ENCODE data around the gene TCP10L. TPM values are rescaled to one million over a fixed set of nuclear protein-coding genes. Genes with fewer than 3 reads are reported as not detected.

The TCP10L gene
- total and polyA plus RNA-seq, 2 of the 8 experiments (the other 6 are each of a cell fraction or from before 2014, with no cell fraction given), result 0.45 to 0.99 TPM

GRCh38 chr21:32529679-32530078 lies 55.6 kb downstream of the TCP10L start:
- H3K27ac ChIP-seq (ENCODE audit: low read depth, low read length), result no peak overlapping the region
- FAIRE-seq (no peak), DNase-seq (ENCODE audit: low read depth in 1 of 2, low spot score in 2 of 2) (no peak)

More at GRCh38 chr21:32529679-32530078, 55.6 kb downstream of the TCP10L start:
- Histone ChIP-seq H2BK5ac (ENCODE audit: low read depth, low read length) (no peak overlapping the region), H4K20me1 (replicated peaks in 1 of 2; ENCODE audit: control insufficient read depth in 1 of 2, insufficient read depth in 2 of 2, low read length in 2 of 2) (peaks cover 0 to 4% of the 10 kb centered on the region in 2 experiments), H3K36me3 (ENCODE audit: control insufficient read depth in 2 of 4, insufficient read depth in 4 of 4, low read length in 3 of 4) (peaks cover 0 to 3% (median 0%) of the 10 kb centered on the region in 4 experiments; a peak in 1 of 8 replicates), H3K4me1 (replicated peaks in 1 of 4; ENCODE audit: control insufficient read depth in 3 of 4, insufficient read depth in 4 of 4, low read length in 3 of 4) (peaks cover 0 to 7% (median 4%) of the 10 kb centered on the region in 4 experiments; a peak in 4 of 7 replicates), H3K79me2 (ENCODE audit: control insufficient read depth in 1 of 2, insufficient read depth in 2 of 2, low read length in 2 of 2) (no peaks in the 10 kb centered on the region), H3K56ac (replicated peaks; ENCODE audit: insufficient read length, low read depth, low read length) (no peak overlapping the region), H3K79me1 (ENCODE audit: low read depth, low read length) (peaks cover 4% of the 10 kb centered on the region; the same call in 1 of the 2 replicates), H3K23me2 (ENCODE audit: low read depth, low read length) (peaks cover 4% of the 10 kb centered on the region; the same call in 1 of the 2 replicates), H2AK5ac (ENCODE audit: low read depth, low read length) (no peak overlapping the region), H3K27me3 (replicated peaks in 1 of 4; ENCODE audit: control insufficient read depth in 3 of 4, extremely low read depth in 1 of 4, insufficient read depth in 3 of 4, low read length in 3 of 4) (no peaks in the 10 kb centered on the region), H3K4ac (replicated peaks; ENCODE audit: insufficient read length, low read depth, low read length) (no peak overlapping the region), H3K23ac (ENCODE audit: insufficient read length) (no peak overlapping the region), H4K91ac (replicated peaks; ENCODE audit: insufficient read length, low read length) (no peak overlapping the region), H4K5ac (ENCODE audit: insufficient read length, low read depth, low read length) (no peak overlapping the region), H2BK120ac (replicated peaks; ENCODE audit: low read depth, low read length) (no peak overlapping the region), H3K4me2 (ENCODE audit: insufficient read depth in 1 of 2, low read depth in 2 of 2, low read length in 2 of 2) (no peak overlapping the region), H3K9ac (replicated peaks in 1 of 4; ENCODE audit: extremely low read depth in 1 of 4, low read depth in 3 of 4, low read length in 3 of 4) (no peak overlapping the region), H2BK20ac (ENCODE audit: low read length) (no peak overlapping the region), H2BK12ac (ENCODE audit: low read depth, low read length) (no peak overlapping the region), H3K14ac (ENCODE audit: insufficient read length) (no peak overlapping the region), H2BK15ac (ENCODE audit: low read length) (no peak overlapping the region), H3K9me3 (ENCODE audit: insufficient read depth in 2 of 2, low read depth in 1 of 2, low read length in 1 of 2) (peaks cover 9% of the 10 kb centered on the region in 2 experiments; a peak in 3 of 4 replicates), H4K8ac (ENCODE audit: extremely low read depth, insufficient read depth, low read length) (no peak overlapping the region), H2AFZ (ENCODE audit: low read length) (no peak overlapping the region), H3K18ac (ENCODE audit: extremely low read depth, low read length) (no peak overlapping the region), H3K4me3 (ENCODE audit: extremely low read depth in 1 of 4, insufficient read depth in 2 of 4, low read depth in 3 of 4, low read length in 4 of 4) (no peak overlapping the region)
- CTCF ChIA-PET (ENCODE audit: partially characterized antibody), result interaction anchor here (0.7 to 1.4 kb wide), 3 partner anchors 40 to 116 kb away, joined by 3 to 4 read pairs (median 3); partner anchors contain the start of gene TCP10L
- WGBS, 2 experiments (ENCODE audit: extremely low coverage in 1 of 2, insufficient coverage in 1 of 2, insufficient read length in 1 of 2, insufficient replicate concordance in 2 of 2, low coverage in 1 of 2, low lambda C conversion rate in 2 of 2, missing lambda C conversion rate in 1 of 2), result 90% methylated on average over 4 of the region's 4 CpGs; no CpG with 5 or more reads in 1 of the 2 experiments
- TF ChIP-seq ZNF274 (IDR thresholded peaks at IDR 0.05; ENCODE audit: borderline replicate concordance, extremely low read depth, low read length) (no peak), E2F6 (IDR thresholded peaks at IDR 0.05) (no peak), FOSL1 (IDR thresholded peaks at IDR 0.05; ENCODE audit: insufficient read depth, low read depth, low read length) (no peak), SP2 (IDR thresholded peaks at IDR 0.05; ENCODE audit: low read length) (no peak), RAD21 (IDR thresholded peaks at IDR 0.05 in 1 of 2, conservative IDR thresholded peaks at IDR 0.05 in 1 of 2; ENCODE audit: low read depth in 2 of 2, low read length in 2 of 2) (no peak), TAF7 (optimal IDR thresholded peaks at IDR 0.05; ENCODE audit: borderline replicate concordance, low read depth, low read length) (no peak), SIX5 (IDR thresholded peaks at IDR 0.05; ENCODE audit: low read depth, low read length) (no peak)
- POLR2A ChIA-PET (ENCODE audit: partially characterized antibody), result no interaction called here

All from H1 (cell line).